DND-41 (cell line): ENCODE data around the gene KLKB1.

Experiments
- ATAC-seq: fragments of 200-7000 bp; cut with Tn5 transposase; 3 replicates; pipeline ENCODE4 v1.9.1; 2021; ENCODE audit warnings: low read depth; ENCODE audit not compliant: insufficient read depth
- DNase-seq: peaks from one replicate; pipeline ENCODE4 v3.0.0-alpha.2; 2020
- H2AFZ ChIP-seq: 2 replicates; pipeline ENCODE4 v1.6.0; 2012; ENCODE audit warnings: low read depth, low read length
- H3K27ac ChIP-seq: 2 replicates; pipeline ENCODE4 v1.5.1; 2012; ENCODE audit warnings: low read length, inconsistent platforms
- H3K27me3 ChIP-seq: fragments of 200-600 bp; sonication (generic); 2 replicates; pipeline ENCODE4 v1.6.0; 2012; ENCODE audit warnings: low read length, mild to moderate bottlenecking, inconsistent platforms; ENCODE audit not compliant: insufficient read depth, poor library complexity
- H3K36me3 ChIP-seq: 2 replicates; pipeline ENCODE4 v1.5.1; 2012; ENCODE audit warnings: low read length, inconsistent platforms; ENCODE audit not compliant: insufficient read depth
- H3K4me1 ChIP-seq: 2 replicates; pipeline ENCODE4 v1.5.1; 2012; ENCODE audit warnings: mild to moderate bottlenecking, low read length; ENCODE audit not compliant: insufficient read depth
- H3K4me2 ChIP-seq: 2 replicates; pipeline ENCODE4 v1.6.0; 2012; ENCODE audit warnings: mild to moderate bottlenecking, moderate library complexity, low read length, inconsistent platforms; ENCODE audit not compliant: insufficient read depth
- H3K4me3 ChIP-seq, 2 experiments: fragments of 200-600 bp in 1 of 2; shearing (Covaris generic) in 1 of 2; 2 replicates each; pipeline ENCODE4 v1.5.1; 2012 to 2016; ENCODE audit warnings: inconsistent platforms in 2 of 2, low read length in 2 of 2, mild to moderate bottlenecking in 2 of 2, low read depth in 1 of 2, moderate library complexity in 1 of 2
- H3K79me2 ChIP-seq: 2 replicates; pipeline ENCODE4 v1.6.0; 2012; ENCODE audit warnings: low read length, inconsistent platforms; ENCODE audit not compliant: insufficient read depth
- H3K9ac ChIP-seq: 2 replicates; pipeline ENCODE4 v1.6.0; 2012; ENCODE audit warnings: low read depth, mild to moderate bottlenecking, inconsistent platforms, low read length, moderate library complexity
- H3K9me3 ChIP-seq: 2 replicates; pipeline ENCODE4 v1.5.1; 2012; ENCODE audit warnings: low read length, moderate library complexity, mild to moderate bottlenecking, inconsistent platforms; ENCODE audit not compliant: insufficient read depth, severe bottlenecking
- H4K20me1 ChIP-seq: 2 replicates; pipeline ENCODE4 v1.6.0; 2012; ENCODE audit warnings: low read length; ENCODE audit not compliant: insufficient read depth
- CTCF ChIP-seq: IDR thresholded peaks from 2 replicates; pipeline ENCODE4 v1.5.1; 2012; ENCODE audit warnings: borderline replicate concordance, low read length, moderate library complexity, mild to moderate bottlenecking; ENCODE audit not compliant: poor library complexity, severe bottlenecking; ENCODE audit errors: extremely low read depth
- EZH2 ChIP-seq: IDR thresholded peaks from 3 replicates; pipeline ENCODE4 v1.6.1; 2012; ENCODE audit warnings: borderline replicate concordance, low read depth, mild to moderate bottlenecking, moderate library complexity, low read length, inconsistent platforms; ENCODE audit not compliant: severe bottlenecking

Gene KLKB1

GRCh38 chr4:186294160-186294559 is 66.9 kb downstream of the KLKB1 start:
- Histone ChIP-seq H4K20me1 (no peaks in the 10 kb centered on the region), H3K36me3 (no peaks in the 10 kb centered on the region), H3K27ac (no peak overlapping the region), H3K79me2 (no peaks in the 10 kb centered on the region), H3K4me2 (no peak overlapping the region), H3K27me3 (no peaks in the 10 kb centered on the region), H3K4me3 (no peak overlapping the region), H3K9me3 (no peaks in the 10 kb centered on the region), H3K9ac (no peak overlapping the region), H2AFZ (no peak overlapping the region), H3K4me1 (no peaks in the 10 kb centered on the region)
- no peak for ATAC-seq
- no peak for TF ChIP-seq CTCF
- TF ChIP-seq EZH2: no peak
- DNase-seq: no peak

GRCh38 chr4:186296481-186296880 is 69.2 kb downstream of the KLKB1 start:
- Histone ChIP-seq H3K36me3 (no peaks in the 10 kb centered on the region), H3K27ac (no peak overlapping the region), H4K20me1 (no peaks in the 10 kb centered on the region), H3K79me2 (no peaks in the 10 kb centered on the region), H3K4me3 (no peak overlapping the region), H2AFZ (no peak overlapping the region), H3K4me1 (no peaks in the 10 kb centered on the region), H3K9me3 (no peaks in the 10 kb centered on the region), H3K4me2 (no peak overlapping the region), H3K9ac (no peak overlapping the region), H3K27me3 (no peaks in the 10 kb centered on the region)
- ATAC-seq: no peak
- DNase-seq: no peak
- no peak for TF ChIP-seq CTCF
- no peak for TF ChIP-seq EZH2

GRCh38 chr4:186297013-186297645 is 69.8 kb downstream of the KLKB1 start:
- no peak for ATAC-seq
- peak; percentile 73 for TF ChIP-seq CTCF
- no peak for TF ChIP-seq EZH2
- no peak overlapping the region for H2AFZ ChIP-seq
- no peak overlapping the region for H3K27ac ChIP-seq
- H3K4me1 ChIP-seq: no peaks in the 10 kb centered on the region
- H3K9me3 ChIP-seq: no peaks in the 10 kb centered on the region
- H3K79me2 ChIP-seq: no peaks in the 10 kb centered on the region
- no peaks in the 10 kb centered on the region for H3K36me3 ChIP-seq
- H3K27me3 ChIP-seq: no peaks in the 10 kb centered on the region
- H4K20me1 ChIP-seq: no peaks in the 10 kb centered on the region
- DNase-seq: no peak
- no peak overlapping the region for H3K4me3 ChIP-seq
- H3K9ac ChIP-seq: no peak overlapping the region
- no peak overlapping the region for H3K4me2 ChIP-seq
